Fibroblast of lung (primary cell): ENCODE results near the gene TIFAB. TPM values are rescaled to one million over a fixed set of nuclear protein-coding genes. Genes with fewer than 3 reads are reported as not detected.

Experiments used
- DNase-seq, 2 donors: peaks; one replicate each; pipeline versions ENCODE4 v3.0.0 to v3.0.0-alpha.2; 2010; ENCODE audit warnings: low read depth in 2 of 2
- H2AFZ ChIP-seq: 2 replicates; pipeline ENCODE4 v1.5.1; 2012; ENCODE audit warnings: low read length, control low read depth, inconsistent platforms
- H3K27ac ChIP-seq: 2 replicates; pipeline ENCODE4 v1.5.1; 2011; ENCODE audit warnings: low read length, control low read depth; ENCODE audit not compliant: insufficient read depth
- H3K27me3 ChIP-seq: 2 replicates; pipeline ENCODE4 v1.5.1; 2011; ENCODE audit warnings: mild to moderate bottlenecking, low read length; ENCODE audit not compliant: control insufficient read depth, insufficient read depth
- H3K36me3 ChIP-seq: 2 replicates; pipeline ENCODE4 v1.5.1; 2011; ENCODE audit warnings: low read length; ENCODE audit not compliant: control insufficient read depth, insufficient read depth
- H3K4me1 ChIP-seq: 2 replicates; pipeline ENCODE4 v1.5.1; 2011; ENCODE audit warnings: low read length; ENCODE audit not compliant: control insufficient read depth, insufficient read depth; ENCODE audit errors: extremely low read depth
- H3K4me2 ChIP-seq: 2 replicates; pipeline ENCODE4 v1.5.1; 2011; ENCODE audit warnings: low read length, control low read depth; ENCODE audit not compliant: insufficient read depth; ENCODE audit errors: extremely low read depth
- H3K4me3 ChIP-seq, 4 experiments: fragments of 200-600 bp in 1 of 4; sonication (generic) in 1 of 4; replicated peaks in 1 of 4; 2 replicates each; pipeline ENCODE4 v1.5.1; 2011 to 2016; ENCODE audit warnings: low read length in 4 of 4, low read depth in 3 of 4, mild to moderate bottlenecking in 3 of 4, control low read depth in 2 of 4, inconsistent platforms in 1 of 4, mixed read lengths in 1 of 4; ENCODE audit not compliant: insufficient read depth in 1 of 4; ENCODE audit errors: control extremely low read depth in 1 of 4
- H3K79me2 ChIP-seq: 2 replicates; pipeline ENCODE4 v1.5.1; 2012; ENCODE audit warnings: mild to moderate bottlenecking, low read length, inconsistent platforms; ENCODE audit not compliant: control insufficient read depth, insufficient read depth
- H3K9ac ChIP-seq: 2 replicates; pipeline ENCODE4 v1.5.1; 2011; ENCODE audit warnings: mild to moderate bottlenecking, low read length, control low read depth; ENCODE audit not compliant: insufficient read depth
- H3K9me3 ChIP-seq: 2 replicates; pipeline ENCODE4 v1.5.1; 2012; ENCODE audit warnings: low read depth, low read length; ENCODE audit not compliant: control insufficient read depth, insufficient read depth
- H4K20me1 ChIP-seq: 2 replicates; pipeline ENCODE4 v1.5.1; 2011; ENCODE audit warnings: low read length; ENCODE audit not compliant: control insufficient read depth, insufficient read depth; ENCODE audit errors: extremely low read depth
- CTCF ChIP-seq, 2 donors: IDR thresholded peaks in 1 of 2; conservative IDR thresholded peaks in 1 of 2; 1 replicate in 1 of 2; 2 replicates in 1 of 2; pipeline ENCODE4 v1.5.1; 2011 to 2012; ENCODE audit warnings: low read length in 2 of 2, control low read depth in 1 of 2, inconsistent platforms in 1 of 2, low read depth in 1 of 2, mild to moderate bottlenecking in 1 of 2
- EZH2 ChIP-seq: IDR thresholded peaks from 2 replicates; pipeline ENCODE4 v1.5.1; 2012; ENCODE audit warnings: low read length, control low read depth, mild to moderate bottlenecking; ENCODE audit errors: missing control alignments
- polyA plus RNA-seq, 2 donors: library from polyadenylated mRNA; depleted of rRNA in 1 of 2; stranded (reverse) in 1 of 2; unstranded in 1 of 2; fragments of >200 nt; gene quantifications; 2 replicates each; pipeline ENCODE4 v1.2.1, GENCODE V29; 2011 to 2012; ENCODE audit warnings: missing spikeins in 1 of 2
- total RNA-seq: library from RNA; depleted of rRNA; stranded (reverse); fragments of >200 nt; gene quantifications from 2 replicates; pipeline ENCODE4 v1.2.1, GENCODE V29; 2014

Gene TIFAB
- total and polyA plus RNA-seq, 2 donors (not counting 1 experiment from before 2014, with no cell fraction given) = not detected

GRCh38 chr5:135445306-135445985 lies 6.7 kb downstream of the TIFAB start:
- TF ChIP-seq CTCF (conservative IDR thresholded peaks at IDR 0.05 in 1 of 2, IDR thresholded peaks at IDR 0.05 in 1 of 2; ENCODE audit: low read depth in 1 of 2, low read length in 2 of 2) (no peak), EZH2 (no peak)

DNA sequence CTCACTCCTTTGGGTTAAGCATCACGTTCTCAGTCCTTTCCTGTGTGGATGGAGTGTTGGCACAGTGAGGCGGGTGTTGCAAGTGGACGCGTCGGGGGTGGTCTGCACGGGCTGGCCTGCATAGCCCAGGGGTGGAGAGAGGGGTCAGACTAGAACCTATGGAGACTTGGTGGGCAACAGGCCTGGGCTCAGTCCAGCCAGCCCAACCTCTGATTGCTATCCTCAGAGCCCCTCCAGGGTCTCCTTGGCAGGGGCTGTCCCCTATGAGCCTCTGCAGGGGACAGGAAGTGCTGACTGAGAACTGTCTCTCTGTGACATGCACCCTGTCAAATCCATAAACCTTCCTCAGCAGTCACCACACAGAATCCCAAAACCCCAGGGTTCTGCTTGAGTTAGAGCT lies 7.3 kb downstream of the TIFAB start:
- H3K4me2 ChIP-seq = no peak overlapping the region
- H2AFZ ChIP-seq = no peak overlapping the region
- no peak overlapping the region for H3K27ac ChIP-seq
- no peaks in the 10 kb centered on the region for H3K79me2 ChIP-seq
- H3K27me3 ChIP-seq = peaks cover 7% of the 10 kb centered on the region
- no peak for DNase-seq
- TF ChIP-seq CTCF (conservative IDR thresholded peaks at IDR 0.05 in 1 of 2, IDR thresholded peaks at IDR 0.05 in 1 of 2; ENCODE audit: low read depth in 1 of 2, low read length in 2 of 2) = no peak
- no peak overlapping the region for H3K9ac ChIP-seq
- H3K4me1 ChIP-seq = no peaks in the 10 kb centered on the region
- H3K36me3 ChIP-seq = no peaks in the 10 kb centered on the region
- no peaks in the 10 kb centered on the region for H4K20me1 ChIP-seq
- no peak overlapping the region for H3K4me3 ChIP-seq
- H3K9me3 ChIP-seq = no peaks in the 10 kb centered on the region

More at GRCh38 chr5:135445306-135445985, 6.7 kb downstream of the TIFAB start:
- H3K27ac ChIP-seq = no peak overlapping the region
- H3K9ac ChIP-seq = no peak overlapping the region
- no peak overlapping the region for H3K4me3 ChIP-seq
- no peak overlapping the region for H3K4me2 ChIP-seq
- DNase-seq = no peak
- H4K20me1 ChIP-seq = no peaks in the 10 kb centered on the region
- no peaks in the 10 kb centered on the region for H3K79me2 ChIP-seq
- H3K9me3 ChIP-seq = no peaks in the 10 kb centered on the region
- H2AFZ ChIP-seq = no peak overlapping the region
- H3K36me3 ChIP-seq = no peaks in the 10 kb centered on the region
- no peaks in the 10 kb centered on the region for H3K4me1 ChIP-seq
- peaks cover 9% of the 10 kb centered on the region for H3K27me3 ChIP-seq

- no peak overlapping the region for H3K4me2 ChIP-seq
- no peaks in the 10 kb centered on the region for H3K4me1 ChIP-seq
- H3K79me2 ChIP-seq = no peaks in the 10 kb centered on the region
- TF ChIP-seq CTCF (conservative IDR thresholded peaks at IDR 0.05 in 1 of 2, IDR thresholded peaks at IDR 0.05 in 1 of 2; ENCODE audit: low read depth in 1 of 2, low read length in 2 of 2) (no peak), EZH2 (no peak)
- H3K27ac ChIP-seq = no peak overlapping the region
- no peaks in the 10 kb centered on the region for H3K9me3 ChIP-seq
- DNase-seq = no peak
- H4K20me1 ChIP-seq = no peaks in the 10 kb centered on the region
- no peak overlapping the region for H3K4me3 ChIP-seq
- no peak overlapping the region for H2AFZ ChIP-seq
- peaks cover 6% of the 10 kb centered on the region for H3K27me3 ChIP-seq
- no peak overlapping the region for H3K9ac ChIP-seq
- H3K36me3 ChIP-seq = no peaks in the 10 kb centered on the region
Observed at GRCh38 chr5:135444360-135444759, 7.8 kb downstream of the TIFAB start.
